Fibroblast of mammary gland (primary cell): Measurements from ENCODE around the gene CNIH2.
"Not testable (repeated sequence)": the region's sequence is repeated elsewhere in the genome, so short reads cannot be mapped to it uniquely, and the experiment has no call there.

Source experiments
- DNase-seq: peaks from one replicate; pipeline ENCODE4 v3.0.0-alpha.2; 2010; ENCODE audit warnings: low read depth
- H3K4me3 ChIP-seq: 2 replicates; pipeline ENCODE4 v1.5.1; 2011; ENCODE audit warnings: low read depth, mild to moderate bottlenecking, low read length, moderate library complexity; ENCODE audit not compliant: control insufficient read depth
- CTCF ChIP-seq: conservative IDR thresholded peaks from 2 replicates; pipeline ENCODE4 v1.5.1; 2011; ENCODE audit warnings: low read depth, low read length, inconsistent platforms; ENCODE audit not compliant: control insufficient read depth, insufficient read depth

The CNIH2 gene

DNA sequence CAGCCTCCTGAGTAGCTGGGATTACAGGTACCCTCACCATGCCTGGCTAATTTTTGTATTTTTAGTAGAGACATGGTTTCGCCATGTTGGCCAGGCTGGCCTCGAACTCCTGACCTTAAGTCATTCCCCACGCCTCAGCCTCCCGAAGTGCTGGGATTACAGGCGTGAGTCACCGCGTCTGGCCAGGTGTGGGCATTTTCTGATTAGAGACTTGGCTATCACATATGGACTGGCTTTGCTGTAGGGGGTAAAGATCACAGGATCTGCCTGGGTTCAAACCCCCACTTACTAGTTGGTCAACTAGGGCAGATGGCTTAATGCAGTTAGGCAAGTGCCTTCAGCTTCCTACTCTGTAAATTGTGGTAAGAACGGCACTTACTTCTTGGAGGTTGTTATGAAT is 32.3 kb downstream of the CNIH2 start:
- DNase-seq, result no peak
- H3K4me3 ChIP-seq, result no peak overlapping the region
- no peak for TF ChIP-seq CTCF

GRCh38 chr11:66310803-66311440 is 32.9 kb downstream of the CNIH2 start:
- H3K4me3 ChIP-seq, DNase-seq: not testable (repeated sequence)

- peak; percentile 86 for TF ChIP-seq CTCF
- H3K4me3 ChIP-seq, result peak overlapping the region; percentile 59
- DNase-seq, result no peak
Observed at GRCh38 chr11:66311470-66311964, 33.5 kb downstream of the CNIH2 start.

GRCh38 chr11:66311965-66312548 is 34.1 kb downstream of the CNIH2 start:
- peak; percentile 87 for DNase-seq
- TF ChIP-seq CTCF, result no peak
- H3K4me3 ChIP-seq, result peak overlapping the region; percentile 59

- DNase-seq, result peak; percentile 99
- peak overlapping the region; percentile 63 for H3K4me3 ChIP-seq
- no peak for TF ChIP-seq CTCF
Observed at GRCh38 chr11:66312549-66313320, 34.8 kb downstream of the CNIH2 start.

GRCh38 chr11:66313321-66314185 is 35.6 kb downstream of the CNIH2 start:
- peak; percentile 18 for TF ChIP-seq CTCF
- peak; percentile 59 for DNase-seq
- H3K4me3 ChIP-seq, result peak overlapping the region; percentile 63
